CD4-positive, alpha-beta T cell treated with Interleukin-6 at 100 ng/mL for 8 hours (primary cell): Measurements from ENCODE around the gene CYP20A1.
"Not testable (repeated sequence)": the region's sequence is repeated elsewhere in the genome, so short reads cannot be mapped to it uniquely, and the experiment has no call there.

Source experiments
- DNase-seq: peaks from one replicate; pipeline ENCODE4 v3.0.0-alpha.2; 2020; ENCODE audit warnings: mixed read lengths, low spot score

CYP20A1 gene

GRCh38 chr2:203238704-203239526 lies at the start of gene CYP20A1:
TSS of gene CYP20A1 (plus strand) at chr2:203239018. CDS start at chr2:203239063, 45 bp downstream.
- DNase-seq, result peak; percentile 94

DNA sequence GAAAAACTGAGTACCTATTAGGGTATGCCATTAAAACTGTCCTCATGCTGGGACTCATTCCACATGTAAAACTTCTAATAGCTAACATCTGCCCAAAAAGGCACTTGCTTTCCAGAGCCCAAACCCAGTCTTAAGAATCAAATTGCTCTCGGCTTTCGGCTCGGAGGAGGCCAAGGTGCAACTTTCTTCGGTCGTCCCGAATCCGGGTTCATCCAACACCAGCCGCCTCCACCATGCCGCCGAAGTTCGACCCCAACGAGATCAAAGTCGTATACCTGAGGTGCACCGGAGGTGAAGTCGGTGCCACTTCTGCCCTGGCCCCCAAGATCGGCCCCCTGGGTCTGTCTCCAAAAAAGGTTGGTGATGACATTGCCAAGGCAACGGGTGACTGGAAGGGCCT lies 48.3 kb upstream of the CYP20A1 start:
- DNase-seq, result not testable (repeated sequence)

DNA sequence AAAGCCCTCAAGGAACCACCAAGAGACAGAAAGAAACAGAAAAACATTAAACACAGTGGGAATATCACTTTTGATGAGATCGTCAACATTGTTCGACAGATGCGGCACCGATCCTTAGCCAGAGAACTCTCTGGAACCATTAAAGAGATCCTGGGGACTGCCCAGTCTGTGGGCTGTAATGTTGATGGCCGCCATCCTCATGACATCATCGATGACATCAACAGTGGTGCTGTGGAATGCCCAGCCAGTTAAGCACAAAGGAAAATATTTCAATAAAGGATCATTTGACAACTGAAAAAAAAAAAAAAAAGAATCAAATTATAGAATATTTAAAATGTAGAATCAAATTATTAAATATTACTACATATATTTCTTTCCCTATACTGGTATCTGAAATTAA lies 47.8 kb upstream of the CYP20A1 start:
- DNase-seq, result not testable (repeated sequence)

DNA sequence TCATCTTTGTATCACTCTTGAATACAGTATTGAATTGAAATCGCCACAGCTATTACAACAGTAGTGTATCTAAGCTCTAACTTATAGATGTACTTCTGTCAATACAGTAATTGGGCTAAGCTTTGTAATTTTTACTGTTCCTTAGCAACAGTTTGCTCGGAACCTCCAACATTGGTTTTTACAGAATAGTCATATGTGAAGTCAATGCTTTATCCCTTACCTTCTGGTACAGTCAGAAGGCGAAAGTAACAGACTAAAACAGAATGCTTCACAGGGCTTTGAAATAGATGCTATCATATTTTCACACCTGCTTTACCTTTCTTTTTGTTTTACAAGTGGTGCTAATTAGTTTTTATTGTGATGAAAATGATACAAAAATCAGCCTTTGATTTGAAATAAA lies 46.9 kb upstream of the CYP20A1 start:
- DNase-seq, result no peak

GRCh38 chr2:203195331-203196036 lies 43.3 kb upstream of the CYP20A1 start:
- DNase-seq, result no peak

- no peak for DNase-seq
These were observed 38.0 kb upstream of the CYP20A1 start for GRCh38 chr2:203200866-203201265.

DNA sequence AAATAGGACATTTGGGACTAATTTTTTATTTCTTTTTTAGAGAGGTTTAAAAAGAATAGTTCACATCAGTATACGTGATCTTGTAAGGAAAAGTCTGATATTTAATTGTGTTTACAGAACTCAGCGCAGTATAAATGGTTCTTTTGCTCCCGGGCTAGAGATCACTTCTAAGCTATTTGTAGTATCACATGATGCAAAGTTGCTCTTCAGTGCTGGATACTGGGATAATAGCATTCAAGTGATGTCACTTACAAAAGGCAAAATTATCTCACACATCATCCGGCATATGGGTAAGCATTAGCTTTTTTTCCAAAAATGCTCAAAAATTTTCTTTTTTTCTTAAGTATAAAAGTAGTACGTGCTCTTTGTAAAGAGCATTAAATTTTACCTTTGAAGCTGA lies 37.4 kb upstream of the CYP20A1 start:
- DNase-seq, result no peak

GRCh38 chr2:203209538-203209937 lies 29.3 kb upstream of the CYP20A1 start:
- no peak for DNase-seq

- DNase-seq, result peak; percentile 17
These were observed 13.3 kb upstream of the CYP20A1 start for GRCh38 chr2:203225423-203226039.

- not testable (repeated sequence) for DNase-seq
These were observed 9.1 kb upstream of the CYP20A1 start for GRCh38 chr2:203229674-203230073.

- DNase-seq, result no peak
These were observed 1.2 kb upstream of the CYP20A1 start for GRCh38 chr2:203237346-203238238.

DNA sequence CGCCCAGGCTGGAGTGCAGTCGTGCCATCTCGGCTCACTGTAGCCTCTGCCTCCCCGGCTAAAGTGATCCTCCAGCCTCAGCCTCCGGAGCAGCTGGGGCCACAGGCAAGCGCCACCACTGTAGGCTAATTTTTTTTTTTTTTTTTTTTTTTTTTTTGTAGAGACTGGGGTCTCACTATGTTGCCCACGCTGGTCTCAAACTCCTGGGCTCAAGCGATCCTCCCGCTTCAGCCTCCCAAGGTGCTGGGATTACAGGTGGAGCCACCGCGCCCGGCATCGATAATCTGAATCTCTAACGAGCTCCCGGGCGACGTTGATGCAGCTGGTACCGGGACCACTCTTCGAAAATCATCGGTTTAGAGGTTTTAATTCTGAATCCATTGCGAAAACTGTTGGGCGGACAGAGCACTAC lies 520 bp upstream of the CYP20A1 start:
- DNase-seq, result no peak

DNA sequence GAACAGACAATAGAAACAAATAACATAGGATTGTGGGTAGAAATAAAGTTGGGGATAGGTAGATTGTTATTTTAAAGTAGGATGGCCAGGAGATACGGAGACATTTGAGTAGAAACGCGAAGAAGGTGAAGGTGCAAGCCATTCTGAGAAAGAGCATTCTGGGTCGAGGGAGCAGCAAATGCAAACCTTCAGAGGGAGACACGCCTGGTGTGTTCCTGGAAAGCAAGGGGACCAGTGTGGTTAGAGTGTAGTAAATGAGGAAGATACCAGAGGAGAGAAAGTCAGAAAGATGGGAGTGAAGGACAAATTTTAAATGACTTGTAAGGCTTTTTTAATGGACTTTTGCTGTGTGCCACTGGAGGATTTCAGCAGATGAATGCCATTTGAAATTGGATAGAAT lies 1.7 kb downstream of the CYP20A1 start:
- no peak for DNase-seq

DNA sequence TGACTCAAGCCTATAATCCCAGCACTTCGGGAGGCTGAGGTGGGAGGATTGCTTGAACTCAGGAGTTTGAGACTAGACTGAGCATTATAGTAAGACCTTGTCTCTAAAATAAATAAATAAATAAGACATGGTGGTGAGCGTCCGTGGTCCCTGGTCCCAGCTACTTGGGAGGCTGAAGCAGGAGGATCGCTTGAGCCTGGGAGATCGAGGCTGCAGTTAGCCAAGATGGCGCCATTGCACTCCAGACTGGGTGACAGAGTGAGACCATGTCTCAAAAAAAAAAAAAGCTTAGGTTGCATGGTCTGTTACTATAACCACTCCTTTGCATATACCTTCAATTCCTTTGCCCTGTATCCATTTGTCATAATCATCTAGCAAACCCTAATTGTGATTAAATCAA lies 3.7 kb downstream of the CYP20A1 start:
- DNase-seq, result no peak

- no peak for DNase-seq
These were observed 7.8 kb downstream of the CYP20A1 start for GRCh38 chr2:203246646-203247045.

- DNase-seq, result no peak
These were observed 14.0 kb downstream of the CYP20A1 start for GRCh38 chr2:203252818-203253217.

- not testable (repeated sequence) for DNase-seq
These were observed 14.7 kb downstream of the CYP20A1 start for GRCh38 chr2:203253422-203254095.

GRCh38 chr2:203261326-203262159 lies 22.7 kb downstream of the CYP20A1 start:
- no peak for DNase-seq

DNA sequence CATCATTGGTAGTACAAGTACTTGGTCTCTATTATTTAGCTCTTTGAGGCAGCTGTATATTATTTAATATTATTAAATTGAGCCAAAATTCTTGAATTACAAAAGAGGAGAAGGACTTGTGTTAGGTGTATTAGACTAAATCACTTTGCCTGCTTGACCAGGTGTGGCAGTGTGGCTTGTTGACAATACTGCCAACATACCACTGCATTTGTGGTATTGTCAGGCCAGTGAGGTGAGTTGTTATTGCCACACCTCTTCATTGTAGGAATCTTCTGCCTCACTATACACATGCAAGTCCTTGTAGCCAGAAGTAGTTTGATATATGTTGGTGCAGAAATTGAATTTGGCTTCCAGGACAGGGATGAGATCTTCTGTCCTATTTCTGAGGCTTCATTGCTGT lies 40.5 kb downstream of the CYP20A1 start:
- no peak for DNase-seq

GRCh38 chr2:203280428-203281064 lies 41.7 kb downstream of the CYP20A1 start:
- DNase-seq, result no peak
